Measurements from ENCODE around the gene PLIN5. TPM values are rescaled to one million over a fixed set of nuclear protein-coding genes. Genes with fewer than 3 reads are reported as not detected.
"Not testable (repeated sequence)": the region's sequence is repeated elsewhere in the genome, so short reads cannot be mapped to it uniquely, and the experiment has no call there.

Gene PLIN5
- total RNA-seq, 1 donor from 2014 or later, result not detected

DNA sequence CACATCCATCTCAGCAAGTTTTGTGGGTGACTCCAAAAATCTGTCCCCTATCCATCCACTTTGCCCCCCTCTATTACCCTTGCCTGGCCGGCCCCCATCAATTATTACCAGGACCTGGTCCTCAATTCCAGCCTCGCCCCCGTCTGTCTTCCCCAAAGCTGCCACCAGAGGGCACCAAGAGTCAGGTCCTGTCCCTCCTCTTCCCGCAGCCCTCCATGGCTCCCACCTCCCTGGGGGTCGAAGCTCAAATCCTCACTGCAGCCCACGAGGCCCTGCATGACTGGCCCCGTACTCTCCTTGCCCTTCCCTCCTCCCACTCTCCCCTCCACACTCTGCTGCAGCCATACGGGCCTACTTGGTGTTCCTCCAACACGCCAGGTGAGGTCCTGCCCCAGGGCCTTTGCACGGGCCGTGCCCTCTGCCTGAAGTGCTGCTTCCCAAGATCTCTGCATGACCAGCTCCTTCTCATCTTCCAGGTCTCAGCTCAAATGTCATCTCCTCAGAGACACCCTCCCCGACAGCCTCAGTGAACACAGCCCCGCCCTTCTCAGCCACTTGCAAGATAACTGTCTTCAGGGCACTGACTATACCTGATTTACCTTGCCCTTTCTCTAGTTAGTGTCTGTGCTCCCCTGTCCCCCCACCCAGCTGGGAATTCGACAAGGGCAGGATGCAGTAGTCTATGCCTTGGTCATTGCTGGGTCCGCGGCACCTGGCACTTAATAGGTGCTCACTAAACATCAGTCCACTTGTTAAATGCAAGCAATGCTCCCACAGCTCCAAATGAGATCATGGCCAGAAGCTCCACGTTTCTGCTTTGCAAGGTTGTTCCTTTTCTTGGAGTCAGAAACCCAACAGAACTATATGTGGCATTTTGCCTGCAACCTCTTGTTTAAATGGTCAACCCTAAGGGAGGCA, 41.3 kb upstream of the PLIN5 start:
- intact Hi-C loops (cut with micrococcal nuclease), result loop anchor here (1.0 kb wide), 1 partner anchor 60 kb away; no protein-coding TSS in a partner anchor
- H3K27ac Mint-ChIP-seq, result no peak overlapping the region
- H3K27me3 Mint-ChIP-seq (ENCODE audit: insufficient read depth), result peaks cover 33% of the 10 kb centered on the region
- no peaks in the 10 kb centered on the region for H3K4me1 Mint-ChIP-seq (ENCODE audit: low read depth)
- no peaks in the 10 kb centered on the region for H3K36me3 Mint-ChIP-seq (ENCODE audit: low read depth)
- peak; percentile 54 for DNase-seq (ENCODE audit: low spot score)
- H3K4me3 Mint-ChIP-seq, result no peak overlapping the region
- H3K9me3 Mint-ChIP-seq, result no peaks in the 10 kb centered on the region

DNA sequence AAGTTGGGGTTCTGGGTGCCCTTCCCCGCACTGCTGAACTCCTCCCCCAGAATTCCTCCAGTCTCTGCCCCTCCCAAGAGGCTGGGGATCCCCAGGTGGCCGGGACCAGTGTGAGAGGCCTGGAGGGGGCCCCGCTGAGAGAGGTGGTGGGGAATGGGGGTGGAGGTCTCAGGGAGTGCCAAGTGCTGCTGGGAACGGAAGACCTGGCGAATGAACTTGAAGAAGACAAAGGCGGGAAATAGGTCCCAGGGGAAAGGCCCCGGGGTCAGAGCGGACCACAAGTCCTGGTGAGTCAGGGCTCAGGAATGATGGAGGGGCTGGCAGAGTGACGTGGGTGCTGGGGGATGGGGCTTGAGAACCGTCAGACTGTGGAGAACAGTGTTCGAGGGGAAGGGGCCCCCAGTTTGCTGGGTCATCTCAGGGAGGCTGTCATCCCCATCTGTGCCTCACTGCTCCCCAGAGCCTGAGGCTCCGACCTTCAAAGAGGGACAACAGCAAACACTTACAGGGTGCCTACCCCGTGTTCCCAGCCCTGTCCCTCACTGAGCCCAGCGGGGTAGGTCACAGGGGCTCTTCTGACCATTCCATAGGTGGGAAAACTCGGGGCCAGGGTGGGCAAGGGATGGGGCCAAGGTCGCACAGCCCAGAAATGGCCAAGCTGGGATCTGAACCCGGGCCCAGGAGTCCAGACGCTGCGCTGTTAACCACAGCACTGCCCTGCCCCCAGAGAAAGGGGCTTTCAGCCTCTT, 40.4 kb upstream of the PLIN5 start:
- intact Hi-C loops (cut with micrococcal nuclease), result loop anchor here (1.0 kb wide), 1 partner anchor 61 kb away; no protein-coding TSS in a partner anchor
- H3K27me3 Mint-ChIP-seq (ENCODE audit: insufficient read depth), result peaks cover 33% of the 10 kb centered on the region
- no peak for DNase-seq (ENCODE audit: low spot score)
- no peak overlapping the region for H3K27ac Mint-ChIP-seq
- no peaks in the 10 kb centered on the region for H3K9me3 Mint-ChIP-seq
- H3K4me3 Mint-ChIP-seq, result no peak overlapping the region
- no peaks in the 10 kb centered on the region for H3K36me3 Mint-ChIP-seq (ENCODE audit: low read depth)
- no peaks in the 10 kb centered on the region for H3K4me1 Mint-ChIP-seq (ENCODE audit: low read depth)

DNA sequence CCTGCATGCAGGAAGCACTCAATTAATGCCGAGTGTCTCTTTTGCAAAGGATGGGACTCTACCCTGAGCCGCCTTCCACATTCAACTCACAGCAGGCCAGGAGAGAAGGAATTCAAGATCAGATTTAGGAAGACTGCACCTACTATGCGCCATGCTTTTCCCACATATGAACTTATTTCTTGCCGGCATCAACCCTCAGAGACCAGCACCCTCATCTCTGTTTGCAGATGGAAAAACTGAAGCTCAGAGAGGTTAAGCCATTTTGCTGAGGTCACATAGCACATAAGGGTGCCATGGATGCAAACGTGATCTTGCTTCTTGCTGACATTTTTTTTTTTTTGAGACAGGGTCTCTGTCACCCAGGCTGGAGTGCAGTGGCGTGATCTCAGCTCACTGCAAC, 38.7 kb upstream of the PLIN5 start:
- H3K36me3 Mint-ChIP-seq (ENCODE audit: low read depth), result no peaks in the 10 kb centered on the region
- no peaks in the 10 kb centered on the region for H3K9me3 Mint-ChIP-seq
- no peak overlapping the region for H3K27ac Mint-ChIP-seq
- intact Hi-C loops (cut with micrococcal nuclease), result no loop called here
- no peaks in the 10 kb centered on the region for H3K4me1 Mint-ChIP-seq (ENCODE audit: low read depth)
- no peak for DNase-seq (ENCODE audit: low spot score)
- H3K4me3 Mint-ChIP-seq, result no peak overlapping the region
- H3K27me3 Mint-ChIP-seq (ENCODE audit: insufficient read depth), result peaks cover 19% of the 10 kb centered on the region

DNA sequence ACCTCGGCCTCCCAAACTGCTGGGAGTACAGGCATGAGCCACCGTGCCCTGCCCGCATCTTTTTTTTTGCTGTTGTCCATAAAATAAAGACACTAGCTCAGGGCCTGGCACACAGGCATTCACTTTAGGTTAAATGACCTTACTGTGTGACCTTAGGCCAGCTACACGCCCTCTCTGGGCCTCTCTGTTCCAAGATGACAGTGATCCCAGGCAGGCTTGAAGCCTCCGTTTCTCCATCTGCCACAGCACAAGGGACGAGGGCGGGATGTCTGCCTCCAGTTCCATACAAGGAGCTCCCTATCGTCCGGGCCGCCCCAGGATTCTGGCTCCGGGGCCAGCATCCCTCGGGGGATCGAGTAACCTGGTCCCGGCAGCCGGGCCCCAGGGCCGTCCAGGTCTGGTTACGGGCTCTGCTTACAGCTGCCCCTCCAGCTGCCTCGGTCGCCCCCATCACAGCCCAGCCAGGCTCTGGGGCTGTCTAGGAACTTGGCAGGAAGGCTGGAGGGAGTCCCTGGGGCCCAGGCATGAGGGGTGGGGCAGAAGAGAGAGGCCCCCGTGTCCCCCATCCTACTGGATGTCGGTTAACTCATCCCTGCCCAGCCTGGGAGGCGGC, 36.4 kb upstream of the PLIN5 start:
- H3K4me3 Mint-ChIP-seq, result no peak overlapping the region
- H3K9me3 Mint-ChIP-seq, result no peaks in the 10 kb centered on the region
- no peaks in the 10 kb centered on the region for H3K4me1 Mint-ChIP-seq (ENCODE audit: low read depth)
- intact Hi-C loops (cut with micrococcal nuclease), result no loop called here
- DNase-seq (ENCODE audit: low spot score), result no peak
- no peaks in the 10 kb centered on the region for H3K36me3 Mint-ChIP-seq (ENCODE audit: low read depth)
- peaks cover 14% of the 10 kb centered on the region for H3K27me3 Mint-ChIP-seq (ENCODE audit: insufficient read depth)
- H3K27ac Mint-ChIP-seq, result no peak overlapping the region

GRCh38 chr19:4570916-4571304, 35.9 kb upstream of the PLIN5 start:
- H3K27me3 Mint-ChIP-seq (ENCODE audit: insufficient read depth), result peaks cover 11% of the 10 kb centered on the region
- intact Hi-C loops (cut with micrococcal nuclease), result no loop called here
- H3K9me3 Mint-ChIP-seq, result no peaks in the 10 kb centered on the region
- H3K4me3 Mint-ChIP-seq, result no peak overlapping the region
- H3K36me3 Mint-ChIP-seq (ENCODE audit: low read depth), result no peaks in the 10 kb centered on the region
- H3K27ac Mint-ChIP-seq, result no peak overlapping the region
- no peak for DNase-seq (ENCODE audit: low spot score)
- no peaks in the 10 kb centered on the region for H3K4me1 Mint-ChIP-seq (ENCODE audit: low read depth)

- Mint-ChIP-seq H3K36me3 (ENCODE audit: low read depth) (no peaks in the 10 kb centered on the region), H3K4me1 (ENCODE audit: low read depth) (no peaks in the 10 kb centered on the region), H3K9me3 (no peaks in the 10 kb centered on the region), H3K27me3 (ENCODE audit: insufficient read depth) (peaks cover 11% of the 10 kb centered on the region), H3K27ac (no peak overlapping the region), H3K4me3 (no peak overlapping the region)
- intact Hi-C loops (cut with micrococcal nuclease), result no loop called here
- DNase-seq (ENCODE audit: low spot score), result no peak
Measured at GRCh38 chr19:4570402-4570801, 35.4 kb upstream of the PLIN5 start.

- no peaks in the 10 kb centered on the region for H3K4me1 Mint-ChIP-seq (ENCODE audit: low read depth)
- no peak overlapping the region for H3K27ac Mint-ChIP-seq
- no peak for DNase-seq (ENCODE audit: low spot score)
- peaks cover 5% of the 10 kb centered on the region for H3K27me3 Mint-ChIP-seq (ENCODE audit: insufficient read depth)
- no peak overlapping the region for H3K4me3 Mint-ChIP-seq
- no peaks in the 10 kb centered on the region for H3K9me3 Mint-ChIP-seq
- intact Hi-C loops (cut with micrococcal nuclease), result no loop called here
- no peaks in the 10 kb centered on the region for H3K36me3 Mint-ChIP-seq (ENCODE audit: low read depth)
Measured at GRCh38 chr19:4568886-4569285, 33.9 kb upstream of the PLIN5 start.

- Mint-ChIP-seq H3K9me3 (no peaks in the 10 kb centered on the region), H3K4me3 (no peak overlapping the region), H3K27me3 (ENCODE audit: insufficient read depth) (peaks cover 5% of the 10 kb centered on the region), H3K36me3 (ENCODE audit: low read depth) (no peaks in the 10 kb centered on the region), H3K27ac (no peak overlapping the region), H3K4me1 (ENCODE audit: low read depth) (no peaks in the 10 kb centered on the region)
- intact Hi-C loops (cut with micrococcal nuclease), result loop anchor here (2.0 kb wide), 1 partner anchor 69 kb away; no protein-coding TSS in a partner anchor
- peak; percentile 21 for DNase-seq (ENCODE audit: low spot score)
Measured at GRCh38 chr19:4567584-4568071, 32.6 kb upstream of the PLIN5 start.

DNA sequence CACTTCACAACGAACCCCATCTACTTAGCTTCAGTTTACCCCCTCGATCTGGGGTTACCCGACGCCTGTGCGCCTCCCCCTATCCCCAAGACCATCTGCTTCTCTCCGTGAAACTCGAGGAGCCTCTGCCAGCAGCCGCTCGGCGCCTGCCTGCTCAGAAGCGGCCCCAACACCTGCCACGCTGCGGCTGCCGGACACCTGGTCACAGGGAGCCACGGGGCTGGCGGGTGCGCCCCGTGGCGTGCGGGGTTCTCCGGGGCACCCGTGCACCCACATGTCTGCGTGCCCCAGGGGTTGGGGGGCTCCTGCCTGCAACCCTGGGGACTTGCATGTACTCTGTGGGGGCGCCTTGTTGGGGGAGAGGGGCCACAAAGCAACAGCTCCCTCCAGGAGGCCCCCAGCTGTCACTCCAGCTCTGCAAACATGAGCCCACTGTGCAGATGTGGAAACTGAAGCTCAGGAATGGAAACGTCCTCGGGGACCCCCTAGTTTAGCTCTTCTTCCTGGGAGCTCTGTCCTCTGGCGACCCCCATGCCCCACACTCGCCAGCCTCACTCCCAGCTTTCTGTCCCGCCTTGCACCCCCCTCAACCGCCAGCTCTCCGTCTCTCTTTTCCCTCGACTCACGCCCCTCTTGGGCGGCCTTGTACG, 31.5 kb upstream of the PLIN5 start:
- intact Hi-C loops (cut with micrococcal nuclease), result loop anchor here (2.0 kb wide), 1 partner anchor 70 kb away; no protein-coding TSS in a partner anchor
- no peaks in the 10 kb centered on the region for H3K4me1 Mint-ChIP-seq (ENCODE audit: low read depth)
- no peaks in the 10 kb centered on the region for H3K9me3 Mint-ChIP-seq
- no peak overlapping the region for H3K4me3 Mint-ChIP-seq
- no peaks in the 10 kb centered on the region for H3K36me3 Mint-ChIP-seq (ENCODE audit: low read depth)
- DNase-seq (ENCODE audit: low spot score), result no peak
- peaks cover 7% of the 10 kb centered on the region for H3K27me3 Mint-ChIP-seq (ENCODE audit: insufficient read depth)
- H3K27ac Mint-ChIP-seq, result no peak overlapping the region

- H3K4me1 Mint-ChIP-seq (ENCODE audit: low read depth); H3K27ac Mint-ChIP-seq; DNase-seq (ENCODE audit: low spot score); H3K4me3 Mint-ChIP-seq; H3K27me3 Mint-ChIP-seq (ENCODE audit: insufficient read depth); H3K9me3 Mint-ChIP-seq; intact Hi-C loops (cut with micrococcal nuclease); H3K36me3 Mint-ChIP-seq (ENCODE audit: low read depth): not testable (repeated sequence)
Measured at GRCh38 chr19:4563562-4563961, 28.5 kb upstream of the PLIN5 start.

- intact Hi-C loops (cut with micrococcal nuclease); H3K9me3 Mint-ChIP-seq; H3K36me3 Mint-ChIP-seq (ENCODE audit: low read depth); H3K27me3 Mint-ChIP-seq (ENCODE audit: insufficient read depth); H3K27ac Mint-ChIP-seq; H3K4me1 Mint-ChIP-seq (ENCODE audit: low read depth); H3K4me3 Mint-ChIP-seq; DNase-seq (ENCODE audit: low spot score): not testable (repeated sequence)
Measured at GRCh38 chr19:4562085-4562484, 27.1 kb upstream of the PLIN5 start.

DNA sequence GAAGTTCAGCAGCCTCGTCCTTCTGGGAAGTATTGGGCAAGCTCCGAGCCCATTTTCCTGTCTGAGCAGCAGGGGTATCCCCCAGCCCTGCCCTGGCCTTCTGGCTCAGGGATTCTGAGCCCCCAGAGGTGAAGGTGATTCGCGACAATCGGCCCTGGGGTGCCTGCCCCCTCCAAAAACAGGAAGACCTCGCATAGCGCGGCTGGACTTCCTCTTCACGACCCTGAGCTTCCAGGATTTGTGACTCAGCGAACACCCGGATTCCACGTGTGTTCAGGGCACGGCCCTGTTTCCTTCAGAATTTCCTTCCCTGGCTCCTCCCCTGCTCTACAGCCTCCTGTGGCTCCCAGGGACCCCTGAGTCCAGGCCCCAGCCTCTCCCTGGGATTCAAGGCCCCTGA, 24.5 kb upstream of the PLIN5 start, which contains the start of gene SEMA6B:
Gene SEMA6B (minus strand): TSS at position 116 of the 400 bp plus-strand sequence. CDS start 1,227 bp downstream, outside the sequence.
- intact Hi-C loops (cut with micrococcal nuclease), result no loop called here
- H3K4me3 Mint-ChIP-seq, result no peak within 1 kb of the TSS
- H3K27me3 Mint-ChIP-seq (ENCODE audit: insufficient read depth), result peaks cover 2% of the 10 kb centered on the region
- DNase-seq (ENCODE audit: low spot score), result no peak
- no peaks in the 10 kb centered on the region for H3K9me3 Mint-ChIP-seq
- no peaks in the 10 kb centered on the region for H3K36me3 Mint-ChIP-seq (ENCODE audit: low read depth)
- H3K27ac Mint-ChIP-seq, result no peak within 1 kb of the TSS
- peaks cover 5% of the 10 kb centered on the region for H3K4me1 Mint-ChIP-seq (ENCODE audit: low read depth)
